NCI-H345 treated with DMSO at 0.1 percent for 48 hours (cell line): ENCODE measurements around the gene MYO18A.
A peak's percentile ranks its signal among the peaks of the same experiment; 100 is the strongest.

Source experiments
- DNase-seq: peaks from one replicate; lab custom pipeline; 2025; ENCODE audit not compliant: unreplicated experiment; lab: John Stamatoyannopoulos, UW

MYO18A gene

DNA sequence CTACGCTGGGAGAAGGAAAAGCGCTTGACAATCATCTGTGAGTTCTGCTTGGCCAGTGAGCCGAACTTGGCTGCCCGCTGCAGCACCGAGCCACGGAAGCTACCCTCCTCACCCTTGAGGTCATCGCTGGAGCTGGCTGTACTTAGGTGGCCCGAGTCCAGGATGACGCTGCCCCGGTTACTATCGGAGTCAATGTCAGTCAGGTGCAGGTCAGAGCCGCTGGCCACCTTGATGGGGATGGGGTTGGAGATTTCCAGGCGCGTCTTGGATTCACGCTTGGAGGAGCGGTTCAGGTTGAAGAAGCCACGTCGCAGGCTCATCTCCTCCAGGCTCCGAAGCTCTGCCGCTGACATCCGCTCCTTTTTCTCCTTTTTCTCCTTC lies 13.7 kb downstream of the MYO18A start:
- DNase-seq = no peak

GRCh38 chr17:29165800-29166506 lies 14.2 kb downstream of the MYO18A start:
- no peak for DNase-seq

DNA sequence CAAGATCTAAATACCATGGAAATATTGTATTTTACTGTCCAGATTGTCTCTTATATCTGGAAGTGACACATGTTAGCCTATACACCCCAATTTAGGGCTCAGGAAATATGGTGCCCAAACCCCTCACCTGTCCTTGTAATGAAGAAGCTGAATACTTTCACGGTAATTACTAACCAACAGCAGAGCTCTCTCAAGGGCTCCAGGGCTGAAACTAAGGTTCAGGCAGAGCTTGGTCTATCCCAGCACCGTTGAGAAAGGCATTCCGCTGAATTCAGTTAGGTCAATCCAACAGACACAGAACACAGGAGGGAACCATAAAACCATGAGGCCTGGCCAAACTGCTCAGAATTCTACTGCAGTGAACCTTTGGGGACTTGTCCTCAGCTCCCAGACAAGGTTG lies 14.9 kb downstream of the MYO18A start:
- DNase-seq = no peak

GRCh38 chr17:29163563-29163962 lies 16.6 kb downstream of the MYO18A start:
- DNase-seq = no peak

GRCh38 chr17:29162909-29163341 lies 17.3 kb downstream of the MYO18A start:
- DNase-seq = no peak

GRCh38 chr17:29162082-29162908 lies 17.9 kb downstream of the MYO18A start:
- DNase-seq = no peak

- no peak for DNase-seq
Measured at GRCh38 chr17:29160253-29160652, 19.9 kb downstream of the MYO18A start.

- DNase-seq = no peak
Measured at GRCh38 chr17:29159306-29159860, 20.8 kb downstream of the MYO18A start.

DNA sequence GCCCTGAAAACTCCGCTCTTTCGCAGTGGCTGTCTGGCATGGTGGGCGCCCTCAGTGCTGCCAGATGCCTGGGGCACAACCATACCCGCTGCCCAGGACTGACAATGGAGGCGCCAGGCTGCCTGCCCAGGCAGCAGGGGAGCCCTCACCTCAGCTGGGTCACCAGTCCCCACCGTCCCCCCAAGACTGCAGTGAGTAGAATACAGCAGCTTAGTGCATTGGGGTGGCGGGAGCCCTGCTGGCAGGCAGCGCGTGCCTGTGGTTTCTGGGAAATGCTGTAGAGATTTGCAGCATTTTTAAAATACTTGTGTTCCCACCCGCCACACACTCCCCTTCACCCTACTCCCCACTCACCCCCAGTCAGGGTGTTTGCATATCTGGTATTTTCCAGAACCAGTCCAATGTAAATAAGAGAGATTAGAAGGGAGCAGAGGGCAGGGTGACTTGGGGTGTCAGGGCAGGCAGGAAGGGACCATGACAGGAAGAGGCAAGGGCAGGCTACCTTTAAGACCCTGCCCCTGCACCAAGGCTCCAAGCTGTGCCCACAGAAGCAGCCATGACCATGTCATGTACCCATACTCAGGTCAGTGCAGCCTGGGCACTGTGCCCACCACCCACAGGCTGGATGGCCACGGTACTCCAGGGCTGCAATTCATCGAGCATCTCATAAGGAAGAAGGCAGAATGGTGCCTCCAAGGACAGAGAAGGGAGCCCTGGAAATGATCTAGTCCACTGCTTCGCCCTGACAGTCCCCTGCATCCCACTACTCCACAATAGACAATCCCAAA lies 21.5 kb downstream of the MYO18A start:
- DNase-seq = no peak

DNA sequence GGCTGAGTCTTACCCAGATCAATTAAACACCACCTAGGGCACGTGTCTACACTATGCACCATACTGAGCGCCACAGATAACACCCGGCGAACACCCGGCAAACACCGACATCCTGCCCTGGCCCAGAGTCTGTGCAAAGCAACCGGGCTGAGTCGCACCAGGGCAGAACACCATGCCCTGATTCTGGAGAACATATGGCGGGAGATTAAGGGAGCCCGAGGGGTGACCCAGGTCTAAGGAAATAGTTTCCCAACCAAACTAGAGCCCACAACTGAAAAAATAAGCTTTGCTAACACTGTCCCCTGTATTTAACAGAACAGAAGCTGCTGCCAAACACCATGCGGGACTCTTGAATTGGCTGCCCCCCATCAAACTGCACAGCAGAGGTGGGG lies 22.1 kb downstream of the MYO18A start:
- no peak for DNase-seq

DNA sequence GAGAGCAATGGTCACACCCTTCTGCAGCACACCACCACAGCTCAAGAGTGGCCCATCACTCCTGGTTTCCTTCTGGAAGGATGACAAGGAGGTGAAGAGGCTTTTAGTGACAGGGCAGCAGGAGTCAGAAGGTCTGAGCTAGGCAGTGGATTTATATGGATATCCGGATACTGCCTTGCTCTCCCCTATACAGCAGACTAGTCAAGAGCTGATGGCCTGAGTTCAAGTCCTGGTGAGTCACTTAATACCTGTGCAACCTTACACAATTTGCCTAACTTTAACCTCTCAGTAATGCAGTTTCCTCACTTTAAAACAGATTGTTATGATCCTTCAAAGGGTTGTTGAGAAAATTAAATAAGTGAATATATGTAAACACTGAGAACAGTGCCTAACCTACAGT lies 22.9 kb downstream of the MYO18A start:
- DNase-seq = no peak

DNA sequence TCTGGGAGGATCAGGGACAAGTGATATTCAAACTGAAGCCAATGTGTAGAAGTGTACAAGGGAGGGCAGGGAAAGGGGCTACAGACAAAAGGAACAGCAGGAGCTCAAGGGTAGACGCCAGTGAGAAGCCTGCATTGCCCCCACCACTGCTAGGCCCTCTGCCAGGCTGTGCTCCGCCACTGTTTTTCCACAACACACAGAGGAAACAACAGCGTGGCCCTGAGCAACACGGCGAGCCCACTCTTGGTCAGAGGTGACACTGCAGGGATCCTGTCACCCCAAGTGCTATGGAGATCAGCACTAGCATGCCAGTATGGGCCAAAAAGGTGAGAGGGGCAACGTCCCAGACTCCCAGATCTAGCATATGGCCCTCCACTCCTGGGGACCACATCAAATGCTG lies 23.4 kb downstream of the MYO18A start:
- no peak for DNase-seq

DNA sequence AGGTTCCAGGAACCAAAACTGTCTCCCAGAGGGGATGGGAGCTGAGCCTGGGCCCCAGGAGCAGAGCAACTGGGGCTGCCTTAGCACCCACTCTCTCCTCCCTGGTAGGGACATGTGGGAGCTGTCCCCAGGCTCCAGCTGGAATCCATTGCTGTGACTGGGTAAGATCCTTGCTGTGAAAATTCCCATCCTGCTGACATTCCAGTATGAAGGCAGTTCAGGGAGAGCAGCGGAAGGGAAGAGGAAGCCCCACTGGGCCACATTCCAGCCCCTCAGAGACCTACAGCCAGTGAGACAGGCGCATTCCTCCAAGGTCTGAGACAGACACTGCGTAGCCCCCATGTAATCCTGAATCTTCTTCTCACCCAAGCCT lies 24.2 kb downstream of the MYO18A start:
- DNase-seq = no peak

- no peak for DNase-seq
Measured at GRCh38 chr17:29155227-29155965, 24.8 kb downstream of the MYO18A start.

DNA sequence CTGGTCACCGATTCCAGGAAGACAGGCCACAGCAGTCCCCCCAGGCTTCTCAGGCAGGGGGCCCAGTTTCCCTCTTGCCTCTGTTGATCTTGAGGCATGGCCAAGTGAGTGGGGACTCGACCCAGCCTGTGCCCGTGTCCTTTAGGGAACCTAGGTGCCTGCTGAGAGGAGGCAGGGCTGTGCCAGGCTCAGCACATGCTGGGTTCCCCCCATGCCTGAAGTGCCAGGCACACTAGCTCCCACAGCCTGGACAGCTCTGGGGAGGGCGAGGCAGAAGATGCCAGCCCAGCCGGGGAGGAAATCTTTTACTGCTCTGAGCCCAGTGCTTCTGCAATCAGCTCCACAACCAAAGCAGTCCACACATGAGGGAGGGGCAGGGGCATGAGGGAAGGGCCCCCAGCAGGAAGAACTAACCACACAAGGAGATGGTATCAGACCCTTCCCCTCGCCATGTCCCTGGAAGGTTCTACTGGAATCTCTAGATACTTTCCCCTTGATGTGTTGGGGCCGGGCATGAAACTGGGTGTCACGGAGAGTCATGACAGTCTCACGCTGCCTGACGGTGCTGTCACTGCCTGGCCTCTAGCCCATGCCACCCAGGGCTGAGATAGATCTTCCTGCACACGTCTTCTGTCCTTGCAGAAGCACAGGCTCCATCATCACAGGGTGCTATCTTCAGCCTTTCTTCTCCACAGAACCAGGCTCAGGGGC lies 25.5 kb downstream of the MYO18A start:
- no peak for DNase-seq

DNA sequence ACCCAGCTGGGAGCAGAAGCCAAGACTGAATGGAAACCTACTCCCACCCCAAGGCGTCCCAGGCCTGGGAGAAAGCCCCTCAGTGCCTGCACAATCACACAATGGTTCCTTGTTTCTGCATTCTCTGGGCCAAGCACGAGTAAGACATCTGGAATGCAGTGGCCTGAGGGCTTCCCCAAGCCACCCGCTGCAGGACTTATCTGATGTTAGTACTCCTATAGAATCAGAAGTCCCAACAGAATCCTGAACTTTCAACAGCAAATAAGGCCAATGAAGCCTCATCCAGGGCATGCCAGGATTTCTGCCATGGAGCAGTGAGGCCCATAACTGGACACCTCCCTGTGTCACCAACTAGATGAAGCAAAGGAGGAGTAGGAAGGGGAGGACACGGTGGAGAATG lies 28.6 kb downstream of the MYO18A start:
- no peak for DNase-seq

GRCh38 chr17:29150161-29150560 lies 30.0 kb downstream of the MYO18A start:
- DNase-seq = no peak

- no peak for DNase-seq
Measured at GRCh38 chr17:29149431-29150064, 30.6 kb downstream of the MYO18A start.

GRCh38 chr17:29148790-29149430 lies 31.3 kb downstream of the MYO18A start:
- DNase-seq = peak; percentile 80
